Loucy (cell line): ENCODE data around the gene SEMA6B.

Experiments used
- CTCF ChIP-seq: fragments of 200-600 bp; sonication (generic); conservative IDR thresholded peaks from 2 replicates; pipeline ENCODE4 v1.5.1; 2014; ENCODE audit warnings: mild to moderate bottlenecking, antibody characterized with exemption, low read length
- EZH2phosphoT487 ChIP-seq: fragments of 200-600 bp; IDR thresholded peaks from 2 replicates; pipeline ENCODE4 v1.6.1; 2018; ENCODE audit warnings: antibody characterized with exemption, mild to moderate bottlenecking, moderate library complexity, borderline replicate concordance

DNA sequence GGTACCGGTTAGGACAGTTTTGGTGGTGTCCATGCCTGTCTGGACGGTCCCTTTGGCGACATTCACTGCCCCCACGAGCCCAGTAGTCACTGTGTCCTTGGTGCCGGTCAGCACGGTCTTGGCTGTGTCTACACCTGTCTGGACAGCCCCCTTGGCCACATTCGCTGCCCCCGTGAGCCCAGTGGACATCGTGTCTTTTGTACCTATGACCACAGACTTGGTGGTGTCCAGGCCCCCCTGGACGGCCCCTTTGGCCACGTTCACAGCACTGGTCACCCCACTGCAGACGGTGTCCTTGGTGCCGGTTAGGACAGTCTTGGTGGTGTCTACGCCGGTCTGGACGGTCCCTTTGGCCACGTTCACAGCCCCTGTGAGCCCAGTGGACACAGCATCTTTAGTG lies 47.4 kb downstream of the SEMA6B start:
- TF ChIP-seq CTCF, result no peak
- no peak for TF ChIP-seq EZH2phosphoT487
